ENCODE results near the gene LPGAT1.

GRCh38 chr1:211710566-211711314, 119.8 kb downstream of the LPGAT1 start:
- TF ChIP-seq EZH2 (IDR thresholded peaks at IDR 0.05) (no peak), CTCF (IDR thresholded peaks at IDR 0.05) (no peak)
